Muscle of back (tissue), 13 donors: ENCODE measurements around the gene AKAP10. TPM values are rescaled to one million over a fixed set of nuclear protein-coding genes. Genes with fewer than 3 reads are reported as not detected.
"Not testable (repeated sequence)": the region's sequence is repeated elsewhere in the genome, so short reads cannot be mapped to it uniquely, and the experiment has no call there.

ENCODE experiments used
- DNase-seq, 3 donors: peaks; one replicate each; pipeline versions ENCODE4 v3.0.0 to v3.0.0-alpha.2; 2013
- long read RNA-seq, 9 donors: transcript quantifications; one replicate each; lab custom pipeline, GENCODE V29; 2026
- polyA plus RNA-seq, 10 donors: library from polyadenylated mRNA; unstranded; fragments of 120-200 nt; gene quantifications; one replicate each; pipeline ENCODE4 v1.2.1, GENCODE V29; 2013; ENCODE audit not compliant: insufficient read length in 10 of 10

AKAP10 gene, protein sequence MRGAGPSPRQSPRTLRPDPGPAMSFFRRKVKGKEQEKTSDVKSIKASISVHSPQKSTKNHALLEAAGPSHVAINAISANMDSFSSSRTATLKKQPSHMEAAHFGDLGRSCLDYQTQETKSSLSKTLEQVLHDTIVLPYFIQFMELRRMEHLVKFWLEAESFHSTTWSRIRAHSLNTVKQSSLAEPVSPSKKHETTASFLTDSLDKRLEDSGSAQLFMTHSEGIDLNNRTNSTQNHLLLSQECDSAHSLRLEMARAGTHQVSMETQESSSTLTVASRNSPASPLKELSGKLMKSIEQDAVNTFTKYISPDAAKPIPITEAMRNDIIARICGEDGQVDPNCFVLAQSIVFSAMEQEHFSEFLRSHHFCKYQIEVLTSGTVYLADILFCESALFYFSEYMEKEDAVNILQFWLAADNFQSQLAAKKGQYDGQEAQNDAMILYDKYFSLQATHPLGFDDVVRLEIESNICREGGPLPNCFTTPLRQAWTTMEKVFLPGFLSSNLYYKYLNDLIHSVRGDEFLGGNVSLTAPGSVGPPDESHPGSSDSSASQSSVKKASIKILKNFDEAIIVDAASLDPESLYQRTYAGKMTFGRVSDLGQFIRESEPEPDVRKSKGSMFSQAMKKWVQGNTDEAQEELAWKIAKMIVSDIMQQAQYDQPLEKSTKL
- 10 to 100 TPM; 13.1 to 21.2 (median 17.2) TPM for polyA plus RNA-seq
- long read RNA-seq, donor 1, full-length matches to known transcripts: 1 of 1 reads
- long read RNA-seq, donor 1, partial matches to known transcripts: 0 of 1 reads
- long read RNA-seq, donor 1, other reads (novel, unspliced or antisense): 0 of 1 reads
- long read RNA-seq, donor 2, full-length matches to known transcripts: 1 of 1 reads
- long read RNA-seq, donor 2, partial matches to known transcripts: 0 of 1 reads
- long read RNA-seq, donor 2, other reads (novel, unspliced or antisense): 0 of 1 reads
- long read RNA-seq, donor 3: 0 reads
- long read RNA-seq, donor 4, full-length matches to known transcripts: 1 of 1 reads
- long read RNA-seq, donor 4, partial matches to known transcripts: 0 of 1 reads
- long read RNA-seq, donor 4, other reads (novel, unspliced or antisense): 0 of 1 reads
- long read RNA-seq, donor 5, full-length matches to known transcripts: 2 of 2 reads
- long read RNA-seq, donor 5, partial matches to known transcripts: 0 of 2 reads
- long read RNA-seq, donor 5, other reads (novel, unspliced or antisense): 0 of 2 reads
- long read RNA-seq, donor 6, full-length matches to known transcripts: 1 of 1 reads
- long read RNA-seq, donor 6, partial matches to known transcripts: 0 of 1 reads
- long read RNA-seq, donor 6, other reads (novel, unspliced or antisense): 0 of 1 reads
- long read RNA-seq, donor 7, full-length matches to known transcripts: 1 of 1 reads
- long read RNA-seq, donor 7, partial matches to known transcripts: 0 of 1 reads
- long read RNA-seq, donor 7, other reads (novel, unspliced or antisense): 0 of 1 reads
- long read RNA-seq, donor 8, full-length matches to known transcripts: 2 of 2 reads
- long read RNA-seq, donor 8, partial matches to known transcripts: 0 of 2 reads
- long read RNA-seq, donor 8, other reads (novel, unspliced or antisense): 0 of 2 reads
- long read RNA-seq, donor 9: 0 reads

DNA sequence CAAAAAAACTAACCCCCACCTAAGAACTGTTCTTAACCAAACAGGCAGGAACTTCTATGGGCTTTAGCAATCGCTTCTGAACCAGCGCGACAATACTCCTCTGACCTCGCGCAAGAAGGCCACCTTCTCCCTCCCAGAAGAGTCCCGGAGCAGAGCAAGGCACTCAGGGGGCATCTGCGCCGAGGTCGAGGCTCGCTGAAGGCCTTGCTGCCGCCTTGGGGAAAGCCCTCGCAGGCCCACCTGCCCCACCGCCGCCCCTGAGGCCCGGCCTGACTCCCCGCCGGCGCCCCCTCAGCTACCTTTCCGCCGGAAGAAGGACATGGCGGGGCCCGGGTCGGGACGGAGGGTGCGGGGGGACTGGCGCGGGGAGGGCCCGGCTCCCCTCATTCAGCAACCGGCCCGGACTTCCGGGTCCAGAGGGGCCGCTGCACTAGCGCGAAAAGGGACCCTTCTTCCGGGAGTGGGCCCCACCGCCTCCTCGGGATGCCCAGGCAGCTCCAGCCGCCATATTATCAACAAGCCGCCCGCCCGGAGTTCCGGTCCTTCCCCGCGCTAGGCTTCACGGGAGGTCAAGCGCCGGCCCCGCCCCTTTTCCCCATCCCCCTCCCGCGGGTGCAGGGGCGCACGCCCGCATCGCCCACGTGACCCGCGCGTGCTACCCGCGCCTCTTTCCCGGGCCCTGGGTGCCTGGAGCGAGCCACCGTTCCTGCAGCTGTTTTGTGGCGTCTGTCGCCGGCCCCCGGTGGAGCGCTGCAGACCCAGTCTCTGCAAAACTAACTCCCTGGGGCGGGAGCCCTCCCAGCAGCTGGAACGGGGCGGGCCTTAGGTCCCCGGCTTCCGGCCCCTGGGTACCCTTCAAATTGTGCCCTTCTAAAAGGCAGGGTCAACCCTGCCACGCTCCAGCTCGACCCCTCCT, at the start of gene AKAP10:
Gene AKAP10, minus strand, starts transcription at position 536 of the 916 bp plus-strand sequence. Its CDS starts 149 bp downstream, at position 387.
- peak; percentile 88 to 96 (median 90) for DNase-seq

DNA sequence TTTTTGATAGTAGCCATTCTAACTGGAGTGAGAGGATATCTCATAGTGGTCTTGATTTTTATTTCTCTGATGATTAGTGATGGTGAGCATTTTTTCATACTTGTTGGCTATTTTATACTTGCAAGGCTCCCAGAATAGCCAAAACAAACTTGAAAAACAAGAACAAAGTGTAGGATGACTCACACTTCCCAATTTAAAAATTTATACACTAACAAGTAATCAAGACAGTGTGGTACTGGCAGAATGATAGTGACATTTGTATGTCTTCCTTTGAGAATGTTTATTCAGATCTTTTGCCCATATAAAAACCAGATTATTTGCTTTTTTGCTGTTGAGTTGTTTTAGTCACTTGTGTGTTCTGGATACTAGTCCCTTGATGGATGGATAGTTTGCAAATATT, 49.3 kb upstream of the AKAP10 start:
- no peak for DNase-seq

- no peak for DNase-seq
Measured at GRCh38 chr17:20022701-20023100, 45.1 kb upstream of the AKAP10 start.

DNA sequence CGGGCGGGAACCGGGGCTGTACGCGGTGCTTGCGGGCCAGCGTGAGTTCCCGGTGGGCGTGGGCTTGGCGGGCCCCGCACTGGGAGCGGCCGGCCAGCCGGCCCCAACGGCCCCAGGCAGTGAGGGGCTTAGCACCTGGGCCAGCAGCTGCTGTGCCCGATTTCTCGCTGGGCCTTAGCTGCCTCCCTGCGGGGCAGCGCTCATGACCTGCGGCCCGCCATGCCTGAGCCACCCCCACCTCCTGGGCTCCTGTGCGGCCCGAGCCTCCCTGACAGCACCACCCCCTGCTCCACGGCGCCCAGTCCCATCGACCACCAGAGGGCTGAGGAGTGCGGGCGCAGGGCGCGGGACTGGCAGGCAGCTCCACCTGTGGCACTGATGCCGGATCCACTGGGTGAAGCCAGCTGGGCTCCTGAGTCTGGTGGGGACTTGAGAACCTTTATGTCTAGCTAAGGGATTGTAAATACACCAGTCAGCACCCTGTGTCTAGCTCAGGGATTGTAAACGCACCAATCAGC, 38.9 kb upstream of the AKAP10 start:
- not testable (repeated sequence) for DNase-seq

DNA sequence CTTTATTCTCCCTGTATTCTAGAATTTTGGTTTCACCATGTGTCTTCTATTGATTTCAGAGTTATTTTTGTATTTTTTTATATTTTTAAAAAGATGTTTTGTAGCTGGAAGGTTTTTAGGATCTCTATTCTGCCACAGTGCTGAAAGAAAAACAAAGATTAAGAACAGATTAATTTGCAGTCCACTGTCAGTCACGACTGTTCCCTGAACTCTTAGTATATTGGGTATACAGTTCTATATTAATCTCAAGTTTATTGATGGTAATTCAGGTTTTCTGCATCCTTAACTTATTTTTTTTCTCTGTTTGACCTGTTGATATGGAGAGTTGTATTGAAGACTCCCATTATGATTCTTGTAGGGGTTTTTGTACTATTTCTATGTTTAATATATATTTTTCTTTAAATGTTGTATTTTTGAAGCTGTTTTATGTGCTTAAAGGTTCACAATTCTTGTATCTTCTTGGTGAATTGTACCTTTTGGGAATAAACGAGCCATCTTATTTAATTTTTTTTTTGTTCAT, 34.4 kb upstream of the AKAP10 start:
- no peak for DNase-seq

DNA sequence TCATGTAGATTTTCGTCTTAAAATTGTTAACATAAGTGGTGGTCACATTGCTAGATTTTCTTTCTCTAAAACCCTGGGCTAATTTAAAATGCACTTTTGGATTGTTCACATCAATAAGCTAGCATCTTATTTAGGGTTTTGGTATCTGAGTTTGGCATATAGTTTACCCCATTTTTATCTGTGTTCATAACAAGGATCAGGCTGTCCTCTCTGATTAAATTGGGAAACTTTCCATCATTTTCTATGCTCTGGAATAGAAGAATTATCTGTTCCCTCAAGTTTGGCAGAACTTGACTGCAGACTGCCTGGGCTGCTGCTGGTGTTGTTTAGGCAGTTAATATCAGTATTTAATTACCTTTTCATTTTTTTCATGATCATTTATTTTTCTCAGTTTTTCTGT, 33.3 kb upstream of the AKAP10 start:
- DNase-seq: no peak

DNA sequence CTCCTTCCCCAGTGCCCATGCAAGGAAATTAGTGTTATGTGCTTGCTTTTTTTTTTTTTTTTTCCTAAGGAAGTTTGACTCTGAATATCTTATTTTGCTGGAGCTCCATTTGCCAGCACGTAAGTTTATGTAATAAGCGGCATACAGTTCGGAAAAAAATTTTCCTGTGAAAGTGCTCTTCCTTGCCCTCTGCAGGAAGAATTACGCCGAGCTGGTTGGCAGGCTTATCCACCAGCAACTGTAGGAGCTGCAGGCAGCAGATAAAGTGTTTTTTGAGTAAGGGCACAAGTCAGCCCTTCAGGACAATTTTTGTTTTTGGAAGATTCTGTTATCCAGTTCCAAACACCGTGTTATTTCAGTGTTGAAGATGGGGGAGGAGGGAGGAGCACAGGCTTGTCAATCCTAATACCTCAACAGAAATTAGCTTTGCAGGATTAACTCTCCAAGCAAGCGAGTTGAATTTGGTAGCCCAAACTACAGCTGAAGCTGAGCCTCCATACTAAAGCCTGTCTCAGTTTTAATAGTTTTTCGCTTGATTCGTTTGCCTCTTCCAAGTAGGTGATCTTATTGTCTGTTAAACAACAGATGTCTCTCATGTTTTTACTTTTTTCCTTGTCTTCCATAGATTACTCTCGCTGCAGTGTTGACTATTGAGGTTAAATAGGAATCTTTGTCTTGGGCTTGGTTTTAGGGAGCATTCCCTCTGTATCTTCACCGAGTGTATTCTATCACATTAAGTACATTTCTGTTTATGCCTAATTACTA, 32.7 kb upstream of the AKAP10 start:
- DNase-seq: peak; percentile 38 to 77 (median 63)

GRCh38 chr17:20009302-20010098, 31.9 kb upstream of the AKAP10 start, which contains the start of gene SPECC1:
TSS of gene SPECC1 (plus strand) at chr17:20009359. CDS start at chr17:20096652, 87,293 bp downstream.
- DNase-seq: peak; percentile 54 to 90 (median 85)

DNA sequence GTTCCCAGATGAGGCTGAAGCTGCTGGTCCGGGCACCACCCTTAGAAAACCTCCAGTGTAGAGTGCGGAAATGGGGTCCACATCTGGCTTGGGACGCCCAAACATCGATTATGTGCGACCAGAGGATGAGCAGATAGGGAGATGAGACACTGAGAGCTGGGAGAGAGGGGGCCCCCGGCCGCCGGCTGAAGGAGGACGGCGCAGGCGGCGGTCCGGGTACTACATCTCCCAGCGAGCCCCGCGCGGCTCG, 31.3 kb upstream of the AKAP10 start:
- no peak for DNase-seq

GRCh38 chr17:20008242-20009051, 30.8 kb upstream of the AKAP10 start:
- DNase-seq: no peak

DNA sequence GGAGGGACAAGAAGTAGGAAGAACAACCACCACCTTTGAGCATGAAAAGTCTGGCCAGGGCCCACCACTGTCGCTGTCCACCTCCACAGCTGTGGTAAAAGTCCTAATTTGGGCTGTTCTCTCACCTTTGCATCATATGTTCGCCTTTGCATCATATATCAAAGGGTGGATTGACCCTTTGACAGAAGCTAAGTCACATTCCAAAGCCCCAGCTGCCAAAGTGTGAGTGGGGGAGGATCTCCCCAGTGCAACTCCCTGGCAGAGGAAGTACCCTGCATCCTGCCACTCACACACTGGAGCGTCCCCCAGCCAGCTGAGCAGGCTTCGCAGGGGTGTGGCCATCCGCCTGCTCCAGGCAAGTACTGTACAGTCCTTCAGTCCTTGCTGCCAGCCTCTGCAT, 18.9 kb upstream of the AKAP10 start:
- DNase-seq: no peak

- DNase-seq: no peak
Measured at GRCh38 chr17:19996086-19996485, 18.5 kb upstream of the AKAP10 start.

DNA sequence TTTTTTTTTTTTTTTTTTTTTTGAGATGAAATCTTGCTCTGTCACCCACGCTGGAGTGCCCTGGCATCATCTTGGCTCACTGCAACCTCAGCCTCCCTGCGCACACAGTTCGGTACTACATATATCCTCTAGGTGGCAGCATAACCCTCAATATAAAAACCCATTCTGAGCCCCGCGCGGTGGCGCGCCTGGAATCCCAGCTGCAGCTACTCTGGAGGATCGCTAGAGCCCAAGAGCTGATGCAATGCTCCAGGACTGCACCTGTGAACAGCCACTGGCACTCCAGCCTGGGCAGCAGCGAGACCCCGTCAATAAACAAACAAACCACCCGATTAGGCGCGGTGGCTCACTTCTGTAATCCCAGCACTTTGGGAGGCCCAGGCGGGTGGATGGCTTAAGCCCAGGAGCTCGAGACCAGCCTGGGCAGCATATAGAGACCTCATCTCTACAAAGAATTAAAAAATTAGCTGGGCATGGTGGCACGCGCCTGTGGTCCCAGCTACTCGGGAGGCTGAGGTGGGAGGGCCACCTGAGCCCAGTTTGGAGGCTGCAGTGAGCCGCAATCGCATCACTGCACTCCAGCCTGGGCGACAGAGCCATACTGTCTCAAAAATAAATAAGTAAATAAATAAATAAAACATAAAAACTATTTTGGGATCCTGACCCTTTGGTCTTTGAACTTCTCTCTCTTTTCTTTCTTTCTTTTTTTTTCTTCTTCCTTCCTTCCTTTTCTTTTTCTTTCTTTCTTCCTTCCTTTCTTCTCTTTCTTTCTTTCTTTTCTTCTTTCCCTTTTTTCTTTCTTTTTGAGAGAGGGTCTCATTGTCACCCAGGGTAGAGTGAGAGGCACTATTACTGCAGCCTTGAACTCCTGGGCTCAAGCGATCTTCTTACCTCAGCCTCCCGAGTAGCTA, 15.4 kb upstream of the AKAP10 start:
- DNase-seq: peak; percentile 76 to 94 (median 91)

- no peak for DNase-seq
Measured at GRCh38 chr17:19991252-19991885, 13.7 kb upstream of the AKAP10 start.

- no peak for DNase-seq
Measured at GRCh38 chr17:19987897-19988296, 10.3 kb upstream of the AKAP10 start.
